Stimulated activated CD4-positive, alpha-beta T cell treated with anti-CD3 and anti-CD28 coated beads, Interleukin-1b, Interleukin-23, amount 100 ng/mL, for 4 hours (primary cell): ENCODE measurements around the gene PLAAT2.
"Not testable (repeated sequence)": the region's sequence is repeated elsewhere in the genome, so short reads cannot be mapped to it uniquely, and the experiment has no call there.

Experiments used
- DNase-seq, 2 donors: peaks; one replicate each; pipeline ENCODE4 v3.0.0-alpha.2; 2020; ENCODE audit warnings: low read depth in 2 of 2

Gene PLAAT2

DNA sequence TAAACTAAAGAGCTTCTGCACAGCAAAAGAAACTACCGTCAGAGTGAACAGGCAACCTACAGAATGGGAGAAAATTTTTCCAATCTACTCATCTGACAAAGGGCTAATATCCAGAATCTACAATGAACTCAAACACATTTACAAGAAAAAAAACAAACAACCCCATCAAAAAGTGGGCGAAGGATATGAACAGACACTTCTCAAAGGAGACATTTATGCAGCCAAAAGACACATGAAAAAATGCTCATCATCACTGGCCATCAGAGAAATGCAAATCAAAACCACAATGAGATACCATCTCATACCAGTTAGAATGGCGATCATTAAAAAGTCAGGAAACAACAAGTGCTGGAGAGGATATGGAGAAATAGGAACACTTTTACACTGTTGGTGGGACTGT is 15.7 kb upstream of the PLAAT2 start:
- DNase-seq = not testable (repeated sequence)

DNA sequence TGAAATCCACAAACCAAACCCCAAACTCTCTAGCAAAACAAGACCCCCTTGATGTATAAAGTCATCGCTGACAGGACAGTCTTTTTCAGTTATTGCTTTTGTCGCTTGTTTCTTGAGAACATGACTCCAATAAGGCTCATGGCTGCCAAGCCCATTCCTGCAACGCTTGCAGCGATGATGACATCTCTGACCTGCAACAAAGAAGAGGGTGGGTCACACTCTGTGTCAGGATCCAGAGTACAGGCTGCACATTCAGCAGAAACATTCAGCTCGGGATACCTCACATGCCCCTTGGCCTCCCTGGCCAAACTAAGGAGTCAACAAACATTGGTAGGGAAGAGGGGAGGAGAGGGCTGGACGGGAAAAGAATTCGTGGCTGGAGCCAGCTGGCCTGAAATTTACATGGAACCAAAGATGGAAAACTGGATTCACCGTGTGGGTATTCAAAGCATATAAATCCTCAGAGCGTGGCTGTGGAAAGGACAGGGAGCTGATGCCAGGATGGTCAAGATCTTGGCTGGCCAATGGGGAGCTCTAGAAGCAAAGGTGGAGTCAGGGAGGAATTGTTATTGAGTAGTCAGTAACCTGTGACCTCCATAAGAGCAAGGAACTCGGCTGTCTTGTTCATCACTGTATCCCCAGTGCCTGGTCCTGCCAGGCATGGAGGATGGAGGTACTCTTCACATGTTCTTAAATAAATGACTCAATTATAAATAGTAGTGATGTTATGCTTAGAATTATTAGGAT is 11.8 kb upstream of the PLAAT2 start:
- DNase-seq = no peak

DNA sequence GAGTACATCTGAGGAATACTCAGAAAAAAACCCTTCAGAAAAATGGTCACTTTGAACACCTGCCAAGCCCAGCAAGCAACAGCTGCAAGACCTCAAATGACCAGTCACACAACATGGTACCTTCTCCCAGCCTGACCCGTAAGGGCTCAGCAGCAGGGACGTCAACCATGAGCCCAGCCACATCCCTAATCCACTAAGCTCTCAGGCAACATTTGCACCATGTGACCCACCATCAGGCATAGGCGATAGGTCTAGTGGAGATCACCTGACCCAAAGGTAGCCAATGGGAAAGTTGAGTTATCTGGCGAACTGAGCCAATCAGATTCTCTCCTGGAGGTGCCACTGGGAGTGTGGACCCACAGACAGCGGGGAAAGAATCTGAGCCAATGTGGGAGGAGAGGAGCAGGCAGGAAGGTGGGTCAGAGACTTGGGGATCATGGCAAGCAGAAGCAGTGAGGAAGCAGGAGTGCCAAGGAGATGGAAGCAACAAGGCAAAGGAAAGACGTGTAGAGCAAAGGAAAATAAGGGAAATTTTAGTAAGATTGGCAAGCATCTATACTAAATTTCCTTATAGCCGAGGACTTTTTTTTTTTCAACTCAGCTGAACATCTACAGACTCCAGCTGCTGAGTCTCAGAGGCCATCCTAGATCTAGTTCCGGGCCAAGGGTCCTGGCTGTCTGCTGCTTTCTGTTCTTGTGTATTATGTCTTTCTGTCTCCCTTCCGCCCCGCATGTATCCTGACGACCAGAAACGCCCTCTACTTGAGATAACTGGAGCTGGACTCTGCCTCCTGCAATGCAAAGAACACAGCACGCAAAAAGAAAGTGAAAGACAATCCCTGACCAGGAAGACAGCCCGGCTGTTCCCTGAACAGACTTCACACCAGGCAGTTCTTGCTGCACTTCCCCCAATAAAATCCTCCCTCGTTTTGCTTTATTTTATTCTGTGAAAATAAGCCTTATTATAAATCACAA is 11.0 kb upstream of the PLAAT2 start:
- DNase-seq = no peak

DNA sequence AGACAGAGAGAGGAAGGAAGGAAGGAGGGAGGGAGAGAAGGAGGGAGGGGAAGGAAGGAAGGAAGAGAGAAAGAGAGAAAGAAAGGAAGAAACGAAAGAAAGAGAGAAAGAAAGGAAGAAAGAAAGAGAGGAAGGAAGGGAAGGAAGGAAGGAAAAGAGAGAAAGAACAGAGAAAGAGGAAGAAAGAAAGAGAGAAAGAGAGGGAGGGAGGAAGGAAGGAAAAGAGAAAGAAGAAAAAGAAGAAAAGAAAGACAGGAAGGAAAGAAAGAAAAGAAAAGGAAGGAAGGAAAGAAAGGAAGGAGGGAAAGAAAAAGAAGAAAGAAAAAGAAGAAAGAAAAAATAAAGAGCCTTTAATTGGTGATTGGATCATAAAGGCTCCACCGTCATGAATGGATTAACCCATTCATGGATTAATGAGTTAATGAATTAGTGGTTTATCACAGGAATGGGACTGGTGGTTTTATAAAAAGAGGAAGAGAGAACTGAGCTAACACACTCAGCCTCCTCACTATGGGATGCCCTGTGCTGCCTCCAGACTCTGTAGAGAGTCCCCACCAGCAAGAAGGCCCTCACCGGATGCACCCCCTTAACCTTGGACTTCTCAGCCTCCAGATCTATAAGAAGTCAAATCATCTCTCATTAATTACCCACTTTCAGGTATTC is 9.0 kb upstream of the PLAAT2 start:
- DNase-seq = no peak

DNA sequence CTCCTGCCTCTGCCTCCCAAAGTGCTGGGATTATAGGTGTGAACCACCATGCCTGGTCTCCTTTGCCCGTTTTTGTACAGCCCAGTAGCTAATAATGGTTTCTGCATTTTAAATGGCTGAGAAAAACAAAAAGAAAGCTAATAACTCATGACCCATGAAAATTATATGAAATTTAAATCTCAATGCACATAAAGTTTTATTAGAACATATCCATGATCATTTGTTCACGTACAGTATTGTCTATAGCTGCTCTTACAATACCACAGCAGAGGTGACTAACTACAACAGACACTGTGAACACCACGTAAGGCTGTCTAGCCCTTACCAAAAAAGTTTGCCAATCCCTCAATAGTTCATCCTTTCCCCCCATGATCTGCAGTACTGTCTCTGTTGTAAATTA is 6.4 kb upstream of the PLAAT2 start:
- no peak for DNase-seq

DNA sequence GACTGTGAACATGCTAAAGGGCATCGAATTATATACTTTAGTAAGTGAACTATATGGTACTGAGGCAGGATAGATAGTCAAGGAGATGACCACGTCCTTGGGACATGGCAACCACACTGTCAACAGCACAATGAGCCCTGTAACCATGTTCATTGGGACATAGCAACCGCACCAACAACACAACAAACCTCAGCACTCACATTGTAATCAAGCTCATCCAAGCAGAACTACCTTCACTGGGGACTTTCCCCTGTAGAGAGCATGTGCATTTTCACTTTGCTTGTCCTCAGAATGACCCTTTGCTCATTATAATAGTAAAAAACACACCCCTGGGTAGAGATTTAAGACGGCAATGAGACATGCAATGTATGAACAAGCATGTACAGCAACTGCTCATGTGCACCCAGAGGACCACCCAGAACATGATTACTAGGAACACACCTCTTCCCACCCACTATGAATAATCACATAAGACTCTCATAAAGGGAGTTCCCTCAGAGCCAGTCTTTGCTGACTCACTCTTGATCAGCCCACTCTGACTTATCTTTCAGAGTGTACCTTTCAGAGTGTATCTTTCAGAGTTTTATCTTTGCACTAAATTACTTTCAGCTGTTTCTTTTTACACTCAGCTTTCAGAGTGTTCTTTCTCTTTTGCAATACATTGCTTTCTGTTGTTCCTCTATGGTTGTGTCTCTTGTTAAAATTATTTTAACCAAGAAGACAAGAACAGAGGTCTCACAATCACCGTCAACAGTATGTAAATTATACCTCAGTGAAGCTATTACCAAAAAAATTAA is 4.1 kb upstream of the PLAAT2 start:
- peak in 1 of 2 donors; percentile 45 for DNase-seq

DNA sequence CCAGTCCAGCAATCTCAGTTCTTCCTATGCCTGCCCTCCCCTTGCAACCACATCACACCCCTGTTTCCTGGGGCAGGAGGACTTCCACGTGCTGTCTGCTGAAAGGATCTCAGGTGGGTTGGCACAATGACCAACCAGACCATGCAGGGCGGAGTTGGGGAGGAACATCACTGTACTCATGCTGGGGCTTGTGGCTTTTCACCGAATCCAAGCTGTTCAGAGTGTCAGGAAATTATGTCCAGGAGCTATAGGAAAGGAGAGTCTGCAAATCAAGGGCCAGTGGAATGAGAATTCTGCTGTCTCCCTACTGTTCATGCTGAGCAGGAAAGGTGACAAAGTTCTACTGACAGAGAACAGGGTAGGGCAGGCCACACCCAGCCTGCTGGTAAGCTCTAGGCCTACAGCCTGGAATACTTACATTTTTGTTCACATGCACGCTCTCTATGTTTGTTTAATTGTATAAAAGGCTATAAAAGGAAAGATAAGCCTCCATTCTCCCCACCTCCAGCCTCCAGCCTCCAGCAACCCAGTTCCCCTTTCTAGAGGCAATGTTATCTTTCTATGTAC is 1.7 kb upstream of the PLAAT2 start:
- no peak for DNase-seq

DNA sequence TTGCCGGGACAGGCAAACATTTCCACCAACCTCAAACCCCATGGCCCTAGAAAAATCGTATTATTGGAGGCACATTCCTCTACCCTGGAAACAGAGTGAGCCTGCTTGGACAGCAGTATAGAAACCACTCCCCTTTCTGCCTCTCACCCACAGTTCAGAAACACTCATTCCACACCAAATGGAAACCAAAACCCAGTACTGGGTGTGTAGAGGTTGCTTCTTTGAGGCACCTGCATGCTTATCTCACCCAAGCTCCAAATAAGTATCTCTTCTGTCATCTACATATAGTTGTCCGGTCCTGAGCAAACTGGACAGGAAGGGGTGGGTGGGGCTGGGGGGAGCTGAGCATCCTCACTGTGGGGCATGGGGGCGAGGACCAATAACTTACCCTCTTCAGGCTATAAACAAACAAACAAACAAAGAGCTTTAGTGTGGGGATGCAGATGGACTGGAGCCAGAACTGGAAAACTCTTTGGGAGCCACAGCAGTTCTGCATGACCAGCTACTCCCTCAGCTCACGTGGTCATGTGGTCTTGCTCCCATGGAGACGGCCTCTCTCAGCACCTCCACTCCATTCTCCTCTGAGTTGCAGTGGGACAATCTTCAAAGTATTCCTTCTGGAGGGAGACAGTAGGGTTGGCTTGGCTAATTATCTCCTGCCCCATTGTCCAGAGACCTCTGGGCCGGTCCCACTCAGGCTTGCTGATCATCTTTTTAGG is 1.0 kb upstream of the PLAAT2 start:
- DNase-seq = no peak

DNA sequence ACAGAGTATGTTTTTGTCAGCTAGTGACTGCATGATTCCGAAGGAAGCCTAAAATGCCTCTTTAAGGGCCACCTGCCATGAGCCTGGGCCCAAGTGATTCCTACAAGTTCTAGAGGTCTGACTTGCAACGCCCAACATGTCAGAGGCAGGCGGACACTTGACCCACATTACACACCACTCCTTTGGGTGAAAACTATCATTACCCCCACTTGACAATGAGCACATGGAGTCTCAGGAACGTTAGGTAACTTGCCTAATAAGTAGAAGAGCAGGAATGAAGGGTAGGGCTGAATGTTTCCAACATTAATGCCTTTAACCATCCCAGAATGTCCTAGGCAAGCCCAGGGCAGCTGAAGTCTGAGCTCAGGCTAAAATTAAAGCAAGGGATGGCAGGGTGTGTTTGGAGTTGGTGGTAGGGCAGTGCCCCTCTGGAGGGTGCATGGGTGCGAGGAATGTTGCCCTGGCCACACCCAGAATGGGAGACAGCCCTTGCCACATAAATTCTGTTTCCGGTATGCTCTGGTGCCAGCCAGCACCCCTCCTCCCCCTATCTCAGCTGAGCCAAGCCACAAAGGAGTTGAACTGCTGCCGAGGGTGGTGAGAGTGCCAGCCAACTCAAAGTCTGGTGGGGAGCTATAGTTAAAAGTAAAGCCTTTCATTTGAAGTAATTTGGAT is 2.5 kb downstream of the PLAAT2 start:
- no peak for DNase-seq

DNA sequence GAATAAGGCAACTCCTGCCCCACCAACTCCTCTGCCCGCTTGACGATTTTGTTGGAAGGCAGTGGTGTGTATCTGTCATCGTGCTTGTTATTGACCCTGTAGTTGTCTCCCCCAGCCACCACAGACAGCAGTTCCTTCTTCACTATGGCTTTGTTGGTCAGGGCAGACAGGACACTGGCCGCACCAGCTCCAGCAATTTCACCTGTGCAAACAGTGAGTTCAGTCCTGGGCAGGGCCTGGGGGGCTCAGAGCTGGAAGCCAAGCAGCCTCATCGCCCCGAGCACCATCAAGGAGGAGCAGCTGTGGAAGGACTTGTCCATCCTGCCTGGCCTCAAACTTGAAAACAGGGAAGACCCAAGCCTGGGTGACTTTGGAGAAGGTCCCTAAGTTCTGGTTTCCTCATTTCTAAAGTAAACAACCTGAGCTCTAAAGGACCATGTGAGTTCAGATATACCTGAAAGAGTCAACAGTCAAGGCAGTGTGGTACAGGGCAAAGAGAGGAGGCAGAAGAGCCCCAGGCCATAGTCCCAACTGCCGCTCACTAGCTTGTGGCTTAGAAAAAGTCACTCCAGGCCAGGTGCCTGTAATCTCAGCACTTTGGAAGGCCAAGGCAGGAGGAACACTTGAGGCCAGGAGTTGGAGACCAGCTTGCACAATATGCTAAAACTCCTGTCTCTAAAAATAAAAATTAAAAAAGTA is 4.6 kb downstream of the PLAAT2 start:
- DNase-seq = no peak

DNA sequence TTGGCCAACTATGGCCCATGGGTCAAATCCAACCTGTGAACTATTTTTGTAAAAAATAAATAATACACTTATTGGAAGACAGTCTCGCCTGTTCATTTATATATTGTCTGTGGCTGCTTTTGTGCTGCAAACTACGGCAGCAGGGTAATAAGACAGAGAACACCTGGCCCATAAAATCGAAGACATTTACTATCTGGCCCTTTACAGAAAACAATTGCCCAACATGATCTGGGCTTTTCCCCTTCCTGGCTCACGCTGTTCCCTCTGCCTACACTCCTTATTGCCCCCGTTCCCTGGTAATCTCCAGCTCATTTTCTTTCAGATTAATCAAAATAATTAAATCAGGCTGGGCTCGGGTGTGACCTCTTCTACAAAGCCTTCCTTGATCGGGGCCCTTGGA is 5.6 kb downstream of the PLAAT2 start:
- DNase-seq = no peak

DNA sequence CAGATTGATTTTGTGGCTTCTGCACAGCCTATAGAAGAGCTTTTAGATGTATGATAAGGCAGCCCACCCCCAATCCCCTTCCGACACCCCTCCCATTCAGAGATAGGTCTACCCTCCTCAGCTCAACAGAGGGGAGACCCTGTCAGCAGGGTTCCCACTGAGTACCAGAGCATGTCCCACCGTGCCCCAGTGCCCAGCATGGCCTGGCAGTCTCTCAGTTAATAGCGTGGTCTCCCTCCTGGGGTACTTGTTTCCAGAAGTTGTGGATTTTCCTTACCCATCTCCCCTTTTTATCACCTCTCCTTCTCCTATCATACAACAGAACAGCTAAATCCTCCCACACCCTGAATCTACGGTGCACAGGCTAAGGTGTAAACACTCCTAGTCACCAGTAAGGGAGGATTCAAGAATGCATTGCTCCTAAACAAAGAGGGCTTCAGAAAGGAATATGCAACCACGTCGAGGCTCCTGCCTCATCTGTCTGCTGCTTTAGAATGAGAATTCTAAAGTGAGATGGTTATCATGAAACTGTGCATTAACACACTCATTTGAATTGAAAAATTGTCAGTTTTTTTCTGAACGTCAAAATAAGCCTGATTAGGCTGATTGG is 6.7 kb downstream of the PLAAT2 start:
- DNase-seq = no peak

DNA sequence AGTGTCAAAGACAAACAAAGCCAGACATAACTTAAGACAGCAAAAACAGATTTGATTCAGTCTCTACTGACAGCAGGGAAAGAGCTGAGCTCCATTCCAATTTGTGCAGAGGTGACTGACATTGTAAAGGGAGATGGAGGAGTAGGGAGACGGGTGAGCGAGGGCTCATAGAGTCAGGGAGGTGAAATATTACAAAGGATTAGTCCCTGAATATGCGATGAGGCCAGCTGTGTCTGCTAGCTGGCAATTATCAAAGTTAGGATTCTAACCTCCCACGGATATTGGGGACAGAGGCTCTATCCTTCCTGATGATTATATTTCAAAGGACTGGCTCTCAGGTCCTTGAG is 8.3 kb downstream of the PLAAT2 start:
- DNase-seq = no peak

DNA sequence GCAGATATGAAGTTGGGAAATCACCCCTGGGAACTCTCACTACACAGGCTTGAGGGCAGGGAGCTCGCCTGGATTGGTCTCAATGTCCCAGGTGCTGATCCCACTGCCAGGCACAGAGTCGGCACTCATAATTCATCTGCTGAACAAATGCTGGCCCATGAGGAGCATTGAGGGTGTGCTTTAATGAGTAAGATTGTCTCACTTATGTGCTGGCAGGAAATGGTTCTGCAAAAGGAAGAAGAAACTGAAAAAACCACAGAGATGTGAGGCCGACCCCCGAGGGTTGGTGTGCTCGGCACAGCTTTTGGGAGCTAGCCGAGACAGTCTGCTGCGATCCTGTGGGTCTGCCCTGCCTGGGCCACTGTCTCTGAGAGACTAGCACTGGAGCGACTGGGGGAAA is 9.4 kb downstream of the PLAAT2 start:
- DNase-seq = peak in 1 of 2 donors; percentile 29

DNA sequence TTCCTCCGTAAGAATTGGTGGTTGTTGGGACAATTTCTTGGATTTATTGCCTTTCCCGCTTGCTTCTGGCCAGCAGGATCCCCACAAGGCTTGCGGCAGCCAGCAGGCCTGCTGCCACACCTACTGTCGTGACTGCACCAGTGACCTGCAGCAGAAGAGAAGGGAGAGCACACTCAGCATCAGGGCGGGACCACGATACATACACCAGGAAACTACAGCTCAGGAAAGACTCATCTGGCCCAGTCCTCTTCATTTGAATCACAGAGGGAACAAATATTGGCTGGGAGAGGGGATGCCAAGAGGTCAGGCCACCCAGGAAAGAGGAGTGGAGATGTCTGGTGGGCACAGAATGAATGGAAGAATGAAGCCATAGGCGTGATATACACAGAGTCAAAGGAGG is 10.3 kb downstream of the PLAAT2 start:
- DNase-seq = no peak

DNA sequence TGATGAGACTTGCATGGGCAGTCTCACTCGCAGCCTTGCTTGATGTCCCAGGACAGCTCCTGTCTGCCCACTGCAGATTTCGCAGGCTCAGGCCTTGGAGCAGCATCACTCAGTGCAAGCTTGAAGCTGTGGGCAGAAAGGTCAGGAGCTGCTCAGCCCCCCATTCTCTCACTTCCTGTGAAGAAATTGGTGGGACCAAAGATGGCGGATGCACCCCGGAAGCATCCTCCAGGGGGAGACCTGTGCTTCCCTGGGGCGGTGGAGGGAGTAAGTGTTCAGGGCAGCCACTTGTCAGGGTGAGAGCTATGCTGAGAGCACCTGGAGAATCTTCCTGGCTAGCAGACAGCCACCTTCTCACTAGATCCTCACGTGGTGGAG is 11.3 kb downstream of the PLAAT2 start:
- DNase-seq = no peak

DNA sequence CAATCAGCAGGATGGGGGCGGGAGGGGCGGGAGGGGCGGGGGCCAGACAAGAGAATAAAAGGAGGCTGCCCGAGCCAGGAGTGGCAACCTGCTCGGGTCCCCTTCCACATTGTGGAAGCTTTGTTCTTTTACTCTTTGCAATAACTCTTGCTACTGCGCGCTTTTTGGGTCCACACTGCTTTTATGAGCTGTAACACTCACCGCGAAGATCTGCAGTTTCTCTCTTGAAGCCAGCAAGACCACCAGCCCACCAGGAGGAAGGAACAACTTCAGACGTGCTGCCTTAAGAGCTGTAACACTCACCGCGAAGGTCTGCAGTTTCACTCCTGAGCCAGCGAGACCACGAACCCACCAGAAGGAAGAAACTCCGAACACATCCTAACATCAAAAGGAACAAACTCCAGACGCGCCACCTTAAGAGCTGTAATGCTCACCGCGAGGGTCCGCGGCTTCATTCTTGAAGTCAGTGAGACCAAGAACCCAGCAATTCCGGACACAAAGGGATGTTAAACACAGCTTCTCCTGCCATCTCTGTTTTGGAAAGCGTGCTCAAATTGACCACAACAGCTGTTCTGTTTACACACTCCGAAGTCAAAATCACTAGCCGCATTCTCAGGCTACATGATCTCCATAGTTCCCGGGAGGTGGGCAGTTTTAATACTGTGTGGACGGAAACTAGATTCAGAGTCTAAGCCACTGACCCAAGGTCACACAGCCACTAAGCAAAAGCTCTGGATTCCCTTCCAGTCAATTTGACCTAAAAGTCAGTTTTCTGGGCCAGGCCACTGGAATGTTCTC is 11.9 kb downstream of the PLAAT2 start:
- DNase-seq = no peak

DNA sequence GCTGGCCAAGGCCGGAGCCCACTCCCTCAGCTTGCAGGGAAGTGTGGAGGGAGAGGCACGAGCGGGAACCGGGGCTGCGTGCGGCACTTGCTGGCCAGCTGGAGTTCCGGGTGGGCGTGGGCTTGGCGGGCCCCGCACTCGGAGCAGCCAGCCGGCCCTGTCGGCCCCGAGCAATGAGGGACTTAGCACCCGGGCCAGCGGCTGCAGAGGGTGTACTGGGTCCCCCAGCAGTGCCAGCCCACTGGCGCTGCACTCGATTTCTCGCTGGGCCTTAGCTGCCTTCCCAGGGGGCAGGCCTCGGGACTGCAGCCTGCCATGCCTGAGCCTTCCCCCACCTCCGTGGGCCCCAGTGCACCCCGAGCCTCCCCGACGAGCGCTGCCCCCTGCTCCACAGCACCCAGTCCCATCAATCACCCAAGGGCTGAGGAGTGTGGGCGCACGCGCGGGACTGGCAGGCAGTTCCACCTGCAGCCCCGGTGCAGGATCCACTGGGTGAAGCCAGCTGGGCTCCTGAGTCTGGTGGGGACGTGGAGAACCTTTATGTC is 13.0 kb downstream of the PLAAT2 start:
- DNase-seq = not testable (repeated sequence)
